Brain microvascular endothelial cell (primary cell): ENCODE data around the gene KRT78.

Experiments
- DNase-seq: peaks from one replicate; pipeline ENCODE4 v3.0.0-alpha.2; 2020
- H3K27ac ChIP-seq: fragments of 250-450 bp; sonication (Bioruptor Pico); 2 replicates; pipeline ENCODE4 v1.5.1; 2020; ENCODE audit warnings: mild to moderate bottlenecking, moderate library complexity
- H3K27me3 ChIP-seq: fragments of 250-450 bp; sonication (Bioruptor Pico); replicated peaks from 2 replicates; pipeline ENCODE4 v1.5.1; 2020; ENCODE audit warnings: mild to moderate bottlenecking
- H3K36me3 ChIP-seq: fragments of 250-450 bp; sonication (Bioruptor Pico); replicated peaks from 2 replicates; pipeline ENCODE4 v1.5.1; 2020; ENCODE audit warnings: mild to moderate bottlenecking
- H3K4me3 ChIP-seq: 2 replicates; pipeline ENCODE4 v1.5.1; 2011; ENCODE audit warnings: low read depth, mild to moderate bottlenecking, control low read depth, low read length, moderate library complexity
- CTCF ChIP-seq: IDR thresholded peaks from 2 replicates; pipeline ENCODE4 v1.5.1; 2011; ENCODE audit warnings: low read depth, mild to moderate bottlenecking, moderate library complexity, low read length, control low read depth, inconsistent platforms; ENCODE audit errors: missing control alignments
- in situ Hi-C: cut with HindIII; loops from 2 replicates; pipeline ENCODE4 v1.10.0; 2017; ENCODE audit warnings: low sequenced_read_pairs, low pct_ligation_motif_present

The KRT78 gene

GRCh38 chr12:52847335-52848102, 1.3 kb downstream of the KRT78 start:
- H3K27ac ChIP-seq, result no peak overlapping the region
- H3K4me3 ChIP-seq, result no peak overlapping the region
- in situ Hi-C loops, result no loop called here
- no peaks in the 10 kb centered on the region for H3K36me3 ChIP-seq
- no peak for TF ChIP-seq CTCF
- H3K27me3 ChIP-seq, result no peaks in the 10 kb centered on the region
- no peak for DNase-seq

- no peak overlapping the region for H3K4me3 ChIP-seq
- H3K36me3 ChIP-seq, result no peaks in the 10 kb centered on the region
- in situ Hi-C loops, result no loop called here
- no peak for TF ChIP-seq CTCF
- no peak overlapping the region for H3K27ac ChIP-seq
- H3K27me3 ChIP-seq, result no peaks in the 10 kb centered on the region
- DNase-seq, result no peak
Observed at GRCh38 chr12:52846356-52846970, 2.3 kb downstream of the KRT78 start.

GRCh38 chr12:52845946-52846345, 2.8 kb downstream of the KRT78 start:
- no peak for TF ChIP-seq CTCF
- H3K27me3 ChIP-seq, result no peaks in the 10 kb centered on the region
- in situ Hi-C loops, result no loop called here

GRCh38 chr12:52844386-52844785, 4.4 kb downstream of the KRT78 start:
- Histone ChIP-seq H3K4me3 (no peak overlapping the region), H3K36me3 (no peaks in the 10 kb centered on the region), H3K27me3 (no peaks in the 10 kb centered on the region), H3K27ac (no peak overlapping the region)
- DNase-seq, result no peak
- in situ Hi-C loops, result no loop called here
- TF ChIP-seq CTCF, result no peak

More at GRCh38 chr12:52845946-52846345, 2.8 kb downstream of the KRT78 start:
- no peak for DNase-seq
- Histone ChIP-seq H3K27ac (no peak overlapping the region), H3K4me3 (no peak overlapping the region), H3K36me3 (no peaks in the 10 kb centered on the region)

- in situ Hi-C loops, result no loop called here
- no peak for DNase-seq
- no peak overlapping the region for H3K27ac ChIP-seq
- TF ChIP-seq CTCF, result no peak
- H3K4me3 ChIP-seq, result no peak overlapping the region
- no peaks in the 10 kb centered on the region for H3K36me3 ChIP-seq
- no peaks in the 10 kb centered on the region for H3K27me3 ChIP-seq
Observed at GRCh38 chr12:52839436-52840105, 9.2 kb downstream of the KRT78 start.
